ENCODE data around the gene P4HA2. TPM values are rescaled to one million over a fixed set of nuclear protein-coding genes. Genes with fewer than 3 reads are reported as not detected.
A peak's percentile ranks its signal among the peaks of the same experiment; 100 is the strongest.

The P4HA2 gene
- total and polyA plus RNA-seq, 2 donors from 2014 or later: 32.5 to 54.1 TPM

- DNase-seq: peak in 2 of 5 donors; percentile 49 to 74
- H3K4me1 ChIP-seq (ENCODE audit: control insufficient read depth in 2 of 3, insufficient read depth in 2 of 3, low read depth in 1 of 3, low read length in 3 of 3): peaks cover 0 to 36% (median 19%) of the 10 kb centered on the region in 3 donors
- TF ChIP-seq CTCF (IDR thresholded peaks at IDR 0.05; ENCODE audit: borderline replicate concordance, extremely low read depth, insufficient read depth): no peak
- no peaks in the 10 kb centered on the region for H3K27me3 ChIP-seq (ENCODE audit: control insufficient read depth, insufficient read depth, low read length)
- FAIRE-seq: no peak
- peak overlapping the region; percentile 71 to 80 for H3K27ac ChIP-seq (ENCODE audit: low read depth in 2 of 2, low read length in 2 of 2)
- peak overlapping the region in 2 of 3 donors; percentile 29 to 33 for H3K9ac ChIP-seq (ENCODE audit: low read length in 3 of 3)
- H3K36me3 ChIP-seq (ENCODE audit: control insufficient read depth in 2 of 3, insufficient read depth in 3 of 3, low read length in 3 of 3): peaks cover 0 to 10% (median 3%) of the 10 kb centered on the region in 3 donors
- no peaks in the 10 kb centered on the region for H3K9me3 ChIP-seq (ENCODE audit: control insufficient read depth in 2 of 3, insufficient read depth in 1 of 3, low read length in 3 of 3)
- H3K4me3 ChIP-seq (ENCODE audit: low read length in 3 of 3): peak overlapping the region; percentile 36 to 49 (median 38)
- intact Hi-C loops (cut with DNase I): no loop called here
Measured at GRCh38 chr5:132258102-132259068, 30.7 kb upstream of the P4HA2 start.

- Histone ChIP-seq H3K9ac (ENCODE audit: low read length in 3 of 3) (peak within 1 kb of the TSS in 2 of 3 donors; percentile 29 to 42), H3K4me3 (ENCODE audit: low read length in 3 of 3) (peak within 1 kb of the TSS; percentile 36 to 49 (median 38)), H3K4me1 (ENCODE audit: control insufficient read depth in 2 of 3, insufficient read depth in 2 of 3, low read depth in 1 of 3, low read length in 3 of 3) (peaks cover 0 to 36% (median 21%) of the 10 kb centered on the region in 3 donors), H3K27ac (ENCODE audit: low read depth in 2 of 2, low read length in 2 of 2) (peak within 1 kb of the TSS; percentile 71 to 80), H3K9me3 (ENCODE audit: control insufficient read depth in 2 of 3, insufficient read depth in 1 of 3, low read length in 3 of 3) (no peaks in the 10 kb centered on the region), H3K36me3 (ENCODE audit: control insufficient read depth in 2 of 3, insufficient read depth in 3 of 3, low read length in 3 of 3) (peaks cover 0 to 3% (median 3%) of the 10 kb centered on the region in 3 donors), H3K27me3 (ENCODE audit: control insufficient read depth, insufficient read depth, low read length) (no peaks in the 10 kb centered on the region)
- intact Hi-C loops (cut with DNase I): no loop called here
- no peak for TF ChIP-seq CTCF (IDR thresholded peaks at IDR 0.05; ENCODE audit: borderline replicate concordance, extremely low read depth, insufficient read depth)
- peak; percentile 83 to 90 (median 85) for DNase-seq
- no peak for FAIRE-seq
Measured at GRCh38 chr5:132257131-132258101, 29.8 kb upstream of the P4HA2 start, which contains the start of gene PDLIM4. TSS of gene PDLIM4 (plus strand) at chr5:132257696. CDS start at chr5:132257735, 39 bp downstream.

- no peak for TF ChIP-seq CTCF (IDR thresholded peaks at IDR 0.05; ENCODE audit: borderline replicate concordance, extremely low read depth, insufficient read depth)
- intact Hi-C loops (cut with DNase I): no loop called here
- no peak overlapping the region for H3K9ac ChIP-seq (ENCODE audit: low read length in 3 of 3)
- H3K27me3 ChIP-seq (ENCODE audit: control insufficient read depth, insufficient read depth, low read length): no peaks in the 10 kb centered on the region
- DNase-seq: no peak
- no peak overlapping the region for H3K27ac ChIP-seq (ENCODE audit: low read depth in 2 of 2, low read length in 2 of 2)
- H3K4me1 ChIP-seq (ENCODE audit: control insufficient read depth in 2 of 3, insufficient read depth in 2 of 3, low read depth in 1 of 3, low read length in 3 of 3): peaks cover 0 to 36% (median 21%) of the 10 kb centered on the region in 3 donors
- H3K9me3 ChIP-seq (ENCODE audit: control insufficient read depth in 2 of 3, insufficient read depth in 1 of 3, low read length in 3 of 3): no peaks in the 10 kb centered on the region
- no peaks in the 10 kb centered on the region for H3K36me3 ChIP-seq (ENCODE audit: control insufficient read depth in 2 of 3, insufficient read depth in 3 of 3, low read length in 3 of 3)
- H3K4me3 ChIP-seq (ENCODE audit: low read length in 3 of 3): peak overlapping the region in 1 of 3 donors; percentile 35
- FAIRE-seq: no peak
Measured at GRCh38 chr5:132256783-132257130, 29.1 kb upstream of the P4HA2 start.

All from kidney (tissue), 14 donors.